Parathyroid adenoma (tissue), 2 donors: ENCODE results near the gene MAPK7.
A peak's percentile ranks its signal among the peaks of the same experiment; 100 is the strongest.

Experiments used
- H2AFZ ChIP-seq: fragments of 300-600 bp; sonication (generic); one replicate; pipeline ENCODE4 v1.7.0; 2017; ENCODE audit warnings: antibody characterized with exemption, mild to moderate bottlenecking
- H3K27ac ChIP-seq: fragments of 300-600 bp; sonication (generic); one replicate; pipeline ENCODE4 v1.7.0; 2017
- H3K27me3 ChIP-seq: fragments of 300-600 bp; sonication (generic); one replicate; pipeline ENCODE4 v1.7.0; 2017; ENCODE audit warnings: low read length; ENCODE audit not compliant: control insufficient read depth, insufficient read depth
- H3K36me3 ChIP-seq: fragments of 300-600 bp; sonication (generic); one replicate; pipeline ENCODE4 v1.7.0; 2017; ENCODE audit warnings: low read length; ENCODE audit not compliant: control insufficient read depth, insufficient read depth
- H3K4me1 ChIP-seq: fragments of 300-600 bp; sonication (generic); one replicate; pipeline ENCODE4 v1.7.0; 2017; ENCODE audit warnings: control low read depth
- H3K4me2 ChIP-seq: fragments of 300-600 bp; sonication (generic); one replicate; pipeline ENCODE4 v1.7.0; 2017; ENCODE audit warnings: low read length
- H3K4me3 ChIP-seq: fragments of 300-600 bp; sonication (generic); one replicate; pipeline ENCODE4 v1.7.0; 2017; ENCODE audit warnings: low read depth, low read length
- H3K79me2 ChIP-seq: fragments of 300-600 bp; sonication (generic); one replicate; pipeline ENCODE4 v1.7.0; 2017; ENCODE audit warnings: control low read depth
- H3K9ac ChIP-seq: fragments of 300-600 bp; sonication (generic); one replicate; pipeline ENCODE4 v1.7.0; 2017; ENCODE audit warnings: mild to moderate bottlenecking
- H3K9me3 ChIP-seq: fragments of 300-600 bp; sonication (generic); one replicate; pipeline ENCODE4 v1.7.0; 2017; ENCODE audit warnings: low read length; ENCODE audit not compliant: control insufficient read depth
- CTCF ChIP-seq: fragments of 300-600 bp; sonication (generic); IDR thresholded peaks from one replicate; pipeline ENCODE4 v1.7.0; 2017; ENCODE audit warnings: antibody characterized with exemption, mild to moderate bottlenecking
- donor health status: primary hyperparathyroidism.

The MAPK7 gene

GRCh38 chr17:19390951-19391350 lies 12.7 kb downstream of the MAPK7 start:
- Histone ChIP-seq H3K4me1 (peaks cover 17% of the 10 kb centered on the region), H3K9me3 (no peaks in the 10 kb centered on the region), H3K79me2 (no peaks in the 10 kb centered on the region), H3K27me3 (no peaks in the 10 kb centered on the region), H2AFZ (no peak overlapping the region), H3K4me2 (no peak overlapping the region), H3K4me3 (no peak overlapping the region), H3K9ac (no peak overlapping the region), H3K27ac (no peak overlapping the region), H3K36me3 (no peaks in the 10 kb centered on the region)
- TF ChIP-seq CTCF = no peak

- H3K9me3 ChIP-seq = no peaks in the 10 kb centered on the region
- H3K4me1 ChIP-seq = peaks cover 17% of the 10 kb centered on the region
- H3K36me3 ChIP-seq = no peaks in the 10 kb centered on the region
- H3K4me2 ChIP-seq = no peak overlapping the region
- H2AFZ ChIP-seq = no peak overlapping the region
- no peak overlapping the region for H3K27ac ChIP-seq
- H3K27me3 ChIP-seq = no peaks in the 10 kb centered on the region
- no peak overlapping the region for H3K9ac ChIP-seq
- no peaks in the 10 kb centered on the region for H3K79me2 ChIP-seq
- TF ChIP-seq CTCF = no peak
- H3K4me3 ChIP-seq = no peak overlapping the region
Observed at GRCh38 chr17:19391432-19391831, 13.1 kb downstream of the MAPK7 start.

- H2AFZ ChIP-seq = no peak overlapping the region
- H3K4me1 ChIP-seq = peaks cover 16% of the 10 kb centered on the region
- no peak overlapping the region for H3K9ac ChIP-seq
- TF ChIP-seq CTCF = no peak
- no peak overlapping the region for H3K4me3 ChIP-seq
- H3K27ac ChIP-seq = no peak overlapping the region
- H3K36me3 ChIP-seq = no peaks in the 10 kb centered on the region
- H3K27me3 ChIP-seq = no peaks in the 10 kb centered on the region
- H3K9me3 ChIP-seq = no peaks in the 10 kb centered on the region
- no peaks in the 10 kb centered on the region for H3K79me2 ChIP-seq
- no peak overlapping the region for H3K4me2 ChIP-seq
Observed at GRCh38 chr17:19392303-19392702, 14.0 kb downstream of the MAPK7 start.

GRCh38 chr17:19397556-19398041 lies 19.3 kb downstream of the MAPK7 start:
- Histone ChIP-seq H3K79me2 (no peaks in the 10 kb centered on the region), H3K9me3 (no peaks in the 10 kb centered on the region), H3K9ac (no peak overlapping the region), H3K36me3 (no peaks in the 10 kb centered on the region), H3K4me2 (no peak overlapping the region), H3K27ac (no peak overlapping the region), H3K4me1 (peaks cover 9% of the 10 kb centered on the region), H2AFZ (no peak overlapping the region), H3K4me3 (no peak overlapping the region), H3K27me3 (no peaks in the 10 kb centered on the region)
- no peak for TF ChIP-seq CTCF

- TF ChIP-seq CTCF = no peak
- Histone ChIP-seq H3K4me3 (no peak overlapping the region), H3K4me2 (no peak overlapping the region), H2AFZ (no peak overlapping the region), H3K27me3 (no peaks in the 10 kb centered on the region), H3K79me2 (no peaks in the 10 kb centered on the region), H3K9me3 (no peaks in the 10 kb centered on the region), H3K4me1 (peaks cover 9% of the 10 kb centered on the region), H3K9ac (no peak overlapping the region), H3K27ac (peak overlapping the region; percentile 21), H3K36me3 (no peaks in the 10 kb centered on the region)
Observed at GRCh38 chr17:19398301-19399181, 20.2 kb downstream of the MAPK7 start.
